MM.1S (cell line): ENCODE measurements around the gene AAMDC.

ENCODE experiments used
- DNase-seq: peaks from one replicate; pipeline ENCODE4 v3.0.0-alpha.2; 2015
- H2AFZ ChIP-seq: fragments of 300-600 bp; sonication (generic); 2 replicates; pipeline ENCODE4 v1.6.0; 2016; ENCODE audit warnings: antibody characterized with exemption, low read length
- H3F3A ChIP-seq: fragments of 300-600 bp; sonication (generic); 2 replicates; pipeline ENCODE4 v1.6.1; 2016; ENCODE audit warnings: mild to moderate bottlenecking, antibody characterized with exemption, low read length, moderate library complexity, mixed read lengths; ENCODE audit not compliant: insufficient read depth
- H3K27ac ChIP-seq: fragments of 300-600 bp; sonication (generic); 2 replicates; pipeline ENCODE4 v1.5.1; 2016; ENCODE audit warnings: mild to moderate bottlenecking, low read length
- H3K27me3 ChIP-seq: fragments of 300-600 bp; sonication (generic); replicated peaks from 2 replicates; pipeline ENCODE4 v1.6.0; 2016; ENCODE audit warnings: low read length; ENCODE audit not compliant: insufficient read depth
- H3K36me3 ChIP-seq: fragments of 300-600 bp; sonication (generic); replicated peaks from 2 replicates; pipeline ENCODE4 v1.6.1; 2016; ENCODE audit warnings: mild to moderate bottlenecking, low read length, mixed read lengths; ENCODE audit not compliant: insufficient read depth
- H3K4me1 ChIP-seq: fragments of 300-600 bp; sonication (generic); 2 replicates; pipeline ENCODE4 v1.6.1; 2016; ENCODE audit warnings: low read length, mixed read lengths
- H3K4me2 ChIP-seq: fragments of 300-600 bp; sonication (generic); 2 replicates; pipeline ENCODE4 v1.6.0; 2016; ENCODE audit warnings: low read depth, low read length
- H3K4me3 ChIP-seq: fragments of 300-600 bp; sonication (generic); 2 replicates; pipeline ENCODE4 v1.5.1; 2016; ENCODE audit warnings: low read length, mixed read lengths
- H3K79me2 ChIP-seq: fragments of 300-600 bp; sonication (generic); 2 replicates; pipeline ENCODE4 v1.6.1; 2016; ENCODE audit warnings: mixed run types, low read length, mixed read lengths
- H3K9ac ChIP-seq: fragments of 300-600 bp; sonication (generic); 2 replicates; pipeline ENCODE4 v1.6.1; 2016; ENCODE audit warnings: low read length, mixed read lengths
- H3K9me2 ChIP-seq: fragments of 300-600 bp; sonication (generic); replicated peaks from 2 replicates; pipeline ENCODE4 v1.6.1; 2016; ENCODE audit warnings: mild to moderate bottlenecking, low read length, mixed read lengths; ENCODE audit not compliant: insufficient read depth
- H3K9me3 ChIP-seq: fragments of 300-600 bp; sonication (generic); replicated peaks from 2 replicates; pipeline ENCODE4 v1.6.1; 2016; ENCODE audit warnings: mild to moderate bottlenecking, low read length, mixed read lengths; ENCODE audit not compliant: insufficient read depth
- H4K20me1 ChIP-seq: fragments of 300-600 bp; sonication (generic); 2 replicates; pipeline ENCODE4 v1.6.1; 2016; ENCODE audit warnings: mild to moderate bottlenecking, low read length, moderate library complexity, mixed read lengths; ENCODE audit not compliant: insufficient read depth
- EZH2 ChIP-seq: fragments of 300-600 bp; sonication (generic); optimal IDR thresholded peaks from 2 replicates; pipeline ENCODE3; 2017; ENCODE audit warnings: low read depth, mild to moderate bottlenecking, antibody characterized with exemption, low read length, mixed read lengths
- EZH2phosphoT487 ChIP-seq: fragments of 300-600 bp; sonication (generic); IDR thresholded peaks from 2 replicates; pipeline ENCODE4 v1.6.1; 2018; ENCODE audit warnings: antibody characterized with exemption, low read length
- TF ChIP-seq, protein P1 (sequence below): fragments of 300-600 bp; sonication (generic); IDR thresholded peaks from 2 replicates; pipeline ENCODE4 v1.5.1; 2016; ENCODE audit warnings: antibody characterized with exemption, low read length, mixed read lengths

Gene AAMDC

DNA sequence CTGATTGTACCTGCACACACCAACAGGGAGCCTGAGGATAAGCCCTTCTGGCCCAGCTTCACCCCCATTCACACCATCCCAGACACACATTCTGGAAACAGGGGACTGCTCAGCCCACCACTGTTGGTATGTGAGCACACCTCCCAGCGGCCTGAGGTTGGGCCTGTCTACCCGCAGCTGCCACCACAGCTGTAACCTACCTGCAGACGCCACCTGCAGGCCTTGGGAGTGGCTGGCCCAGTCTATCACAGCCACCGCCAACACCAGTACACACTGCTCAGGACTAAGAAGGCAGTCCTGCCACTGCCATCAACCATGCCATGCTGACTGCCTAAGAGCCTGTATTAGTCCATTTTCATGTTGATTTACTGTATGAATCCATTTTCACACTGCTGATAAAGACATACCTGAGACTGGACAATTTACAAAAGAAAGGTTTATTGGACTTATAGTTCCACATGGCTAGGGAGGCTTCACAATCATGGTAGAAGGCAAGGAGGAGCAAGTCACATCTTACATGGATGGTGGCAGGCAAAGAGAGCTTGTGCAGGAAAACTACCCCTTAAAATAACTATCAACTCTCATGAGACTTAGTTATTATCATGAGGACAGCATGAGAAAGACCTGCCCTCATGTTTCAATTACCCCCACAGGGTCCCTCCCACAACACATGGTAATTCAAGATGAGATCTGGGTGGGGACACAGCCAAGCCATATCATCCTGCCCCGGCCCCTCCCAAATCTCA lies 31.0 kb upstream of the AAMDC start:
- Histone ChIP-seq H3K9me3 (no peaks in the 10 kb centered on the region), H3K27ac (no peak overlapping the region), H3K4me3 (no peak overlapping the region), H3K4me1 (no peaks in the 10 kb centered on the region), H3K27me3 (no peaks in the 10 kb centered on the region), H4K20me1 (peaks cover 14% of the 10 kb centered on the region), H3K4me2 (no peak overlapping the region), H3K9me2 (no peaks in the 10 kb centered on the region), H2AFZ (no peak overlapping the region), H3F3A (no peaks in the 10 kb centered on the region; the same call in 1 of the 2 replicates), H3K79me2 (peaks cover 91% of the 10 kb centered on the region), H3K9ac (no peak overlapping the region), H3K36me3 (no peaks in the 10 kb centered on the region; the same call in 1 of the 2 replicates)
- TF ChIP-seq EZH2phosphoT487 = no peak
- TF ChIP-seq, protein P1, sequence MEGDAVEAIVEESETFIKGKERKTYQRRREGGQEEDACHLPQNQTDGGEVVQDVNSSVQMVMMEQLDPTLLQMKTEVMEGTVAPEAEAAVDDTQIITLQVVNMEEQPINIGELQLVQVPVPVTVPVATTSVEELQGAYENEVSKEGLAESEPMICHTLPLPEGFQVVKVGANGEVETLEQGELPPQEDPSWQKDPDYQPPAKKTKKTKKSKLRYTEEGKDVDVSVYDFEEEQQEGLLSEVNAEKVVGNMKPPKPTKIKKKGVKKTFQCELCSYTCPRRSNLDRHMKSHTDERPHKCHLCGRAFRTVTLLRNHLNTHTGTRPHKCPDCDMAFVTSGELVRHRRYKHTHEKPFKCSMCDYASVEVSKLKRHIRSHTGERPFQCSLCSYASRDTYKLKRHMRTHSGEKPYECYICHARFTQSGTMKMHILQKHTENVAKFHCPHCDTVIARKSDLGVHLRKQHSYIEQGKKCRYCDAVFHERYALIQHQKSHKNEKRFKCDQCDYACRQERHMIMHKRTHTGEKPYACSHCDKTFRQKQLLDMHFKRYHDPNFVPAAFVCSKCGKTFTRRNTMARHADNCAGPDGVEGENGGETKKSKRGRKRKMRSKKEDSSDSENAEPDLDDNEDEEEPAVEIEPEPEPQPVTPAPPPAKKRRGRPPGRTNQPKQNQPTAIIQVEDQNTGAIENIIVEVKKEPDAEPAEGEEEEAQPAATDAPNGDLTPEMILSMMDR = no peak
- no peak for TF ChIP-seq EZH2
- no peak for DNase-seq

DNA sequence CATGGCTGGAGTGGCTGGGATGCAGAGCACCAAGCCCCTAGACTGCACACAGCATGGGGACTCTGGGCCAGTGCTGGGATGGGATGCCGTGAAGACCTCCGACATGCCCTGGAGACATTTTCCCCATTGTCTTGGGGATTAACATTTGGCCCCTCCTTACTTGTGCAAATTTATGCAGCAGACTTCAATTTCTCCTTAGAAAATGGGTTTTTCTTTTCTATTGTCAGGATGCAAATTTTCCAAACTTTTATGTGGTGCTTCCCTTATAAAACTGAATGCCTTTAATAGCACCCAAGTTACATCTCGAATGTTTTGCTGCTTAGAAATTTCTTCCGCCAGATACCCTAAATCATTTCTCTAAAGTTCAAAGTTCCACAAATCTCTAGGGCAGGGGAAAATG lies 29.6 kb upstream of the AAMDC start:
- no peak overlapping the region for H3K4me2 ChIP-seq
- peaks cover 13% of the 10 kb centered on the region for H4K20me1 ChIP-seq
- H3K79me2 ChIP-seq = peaks cover 97% of the 10 kb centered on the region
- no peak overlapping the region for H3K27ac ChIP-seq
- H3K27me3 ChIP-seq = no peaks in the 10 kb centered on the region
- H3K9me3 ChIP-seq = no peaks in the 10 kb centered on the region
- no peaks in the 10 kb centered on the region for H3K4me1 ChIP-seq
- H3K9me2 ChIP-seq = no peaks in the 10 kb centered on the region
- H2AFZ ChIP-seq = no peak overlapping the region
- H3K4me3 ChIP-seq = no peak overlapping the region
- no peak overlapping the region for H3K9ac ChIP-seq
- H3F3A ChIP-seq = no peaks in the 10 kb centered on the region; the same call in 1 of the 2 replicates
- no peaks in the 10 kb centered on the region; the same call in 1 of the 2 replicates for H3K36me3 ChIP-seq
- TF ChIP-seq, protein P1 = no peak
- TF ChIP-seq EZH2phosphoT487 = no peak
- TF ChIP-seq EZH2 = no peak
- no peak for DNase-seq

DNA sequence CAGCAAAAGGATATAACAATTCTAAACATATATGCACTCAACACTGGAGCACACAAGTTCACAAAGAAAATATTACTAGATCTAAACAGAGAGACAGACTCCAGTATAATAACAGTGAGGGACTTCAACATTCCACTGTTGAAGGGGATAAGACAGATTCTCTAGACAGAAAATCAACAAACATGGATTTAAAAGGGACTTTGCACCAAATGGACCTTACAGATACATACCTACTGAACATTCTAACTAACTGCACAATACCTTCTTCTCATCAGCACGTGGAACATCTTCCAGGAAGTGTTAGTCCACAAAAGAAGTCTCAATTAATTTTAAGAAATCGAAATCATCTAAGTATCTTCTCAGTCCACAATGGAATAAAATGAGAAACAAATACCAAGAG lies 27.0 kb upstream of the AAMDC start:
- Histone ChIP-seq H3K9ac (no peak overlapping the region), H3K9me3 (no peaks in the 10 kb centered on the region), H2AFZ (no peak overlapping the region), H3K4me3 (no peak overlapping the region), H3K27ac (no peak overlapping the region), H3K36me3 (no peaks in the 10 kb centered on the region; the same call in 1 of the 2 replicates), H3K27me3 (no peaks in the 10 kb centered on the region), H3F3A (no peaks in the 10 kb centered on the region), H3K9me2 (no peaks in the 10 kb centered on the region), H3K4me1 (no peaks in the 10 kb centered on the region), H4K20me1 (no peaks in the 10 kb centered on the region; the same call in none of the 2 replicates), H3K4me2 (no peak overlapping the region), H3K79me2 (peaks cover 95% of the 10 kb centered on the region)
- TF ChIP-seq, protein P1 = no peak
- no peak for TF ChIP-seq EZH2phosphoT487
- no peak for TF ChIP-seq EZH2
- no peak for DNase-seq
